Nephron progenitor cell (in vitro differentiated cells): ENCODE measurements around the gene SP2.

ENCODE experiments used
- DNase-seq: peaks from one replicate; pipeline ENCODE4 v3.0.0; 2021
- H3K27ac Mint-ChIP-seq: 2 replicates; pipeline ENCODE4 v1.8.0; 2021; ENCODE audit warnings: mild to moderate bottlenecking, moderate library complexity, mixed read lengths
- H3K27me3 Mint-ChIP-seq: 2 replicates; pipeline ENCODE4 v1.8.0; 2021; ENCODE audit warnings: mild to moderate bottlenecking, low read depth, mixed read lengths; ENCODE audit not compliant: poor library complexity
- H3K36me3 Mint-ChIP-seq: 2 replicates; pipeline ENCODE4 v1.8.0; 2021; ENCODE audit warnings: low read depth, mixed read lengths
- H3K4me1 Mint-ChIP-seq: 2 replicates; pipeline ENCODE4 v1.8.0; 2021; ENCODE audit warnings: mixed read lengths
- H3K4me3 Mint-ChIP-seq: 2 replicates; pipeline ENCODE4 v1.8.0; 2021; ENCODE audit warnings: mild to moderate bottlenecking, moderate library complexity, mixed read lengths
- H3K9me3 Mint-ChIP-seq: 2 replicates; pipeline ENCODE4 v1.8.0; 2021; ENCODE audit warnings: mild to moderate bottlenecking, moderate library complexity, mixed read lengths
- CTCF ChIP-seq: fragments of 200-600 bp; sonication (generic); IDR thresholded peaks from 2 replicates; pipeline ENCODE4 v1.5.0; 2021; ENCODE audit warnings: antibody characterized with exemption

The SP2 gene

GRCh38 chr17:47913050-47913449 lies 17.0 kb downstream of the SP2 start:
- DNase-seq, result no peak
- peaks cover 7% of the 10 kb centered on the region for H3K27me3 Mint-ChIP-seq
- no peak overlapping the region for H3K4me3 Mint-ChIP-seq
- peaks cover 36% of the 10 kb centered on the region for H3K36me3 Mint-ChIP-seq
- H3K4me1 Mint-ChIP-seq, result peaks cover 8% of the 10 kb centered on the region
- H3K27ac Mint-ChIP-seq, result no peak overlapping the region
- H3K9me3 Mint-ChIP-seq, result no peaks in the 10 kb centered on the region
- TF ChIP-seq CTCF, result no peak

GRCh38 chr17:47914306-47914948 lies 18.4 kb downstream of the SP2 start:
- Mint-ChIP-seq H3K4me3 (no peak overlapping the region), H3K27me3 (peaks cover 4% of the 10 kb centered on the region), H3K9me3 (no peaks in the 10 kb centered on the region), H3K4me1 (peaks cover 8% of the 10 kb centered on the region), H3K27ac (peak overlapping the region; percentile 53), H3K36me3 (peaks cover 38% of the 10 kb centered on the region)
- no peak for DNase-seq
- no peak for TF ChIP-seq CTCF

GRCh38 chr17:47915776-47916398 lies 19.9 kb downstream of the SP2 start:
- Mint-ChIP-seq H3K27me3 (no peaks in the 10 kb centered on the region), H3K4me1 (peaks cover 8% of the 10 kb centered on the region), H3K4me3 (no peak overlapping the region), H3K9me3 (no peaks in the 10 kb centered on the region), H3K36me3 (peaks cover 41% of the 10 kb centered on the region), H3K27ac (no peak overlapping the region)
- no peak for TF ChIP-seq CTCF
- DNase-seq, result no peak

GRCh38 chr17:47916489-47917208 lies 20.6 kb downstream of the SP2 start:
- Mint-ChIP-seq H3K9me3 (no peaks in the 10 kb centered on the region), H3K27ac (no peak overlapping the region), H3K4me3 (no peak overlapping the region), H3K4me1 (peaks cover 8% of the 10 kb centered on the region), H3K27me3 (no peaks in the 10 kb centered on the region), H3K36me3 (peaks cover 45% of the 10 kb centered on the region)
- no peak for TF ChIP-seq CTCF
- no peak for DNase-seq

GRCh38 chr17:47917581-47917980 lies 21.5 kb downstream of the SP2 start:
- no peak overlapping the region for H3K4me3 Mint-ChIP-seq
- no peaks in the 10 kb centered on the region for H3K9me3 Mint-ChIP-seq
- H3K36me3 Mint-ChIP-seq, result peaks cover 40% of the 10 kb centered on the region
- H3K27me3 Mint-ChIP-seq, result no peaks in the 10 kb centered on the region
- no peak for TF ChIP-seq CTCF
- H3K4me1 Mint-ChIP-seq, result no peaks in the 10 kb centered on the region
- DNase-seq, result no peak
- H3K27ac Mint-ChIP-seq, result no peak overlapping the region
